Measurements from ENCODE around the gene HJURP.

Gene HJURP

GRCh38 chr2:233821196-233821595 is 33.1 kb downstream of the HJURP start:
- no peaks in the 10 kb centered on the region for H3K36me3 ChIP-seq (ENCODE audit: control insufficient read depth, insufficient read depth, low read length)
- no peak overlapping the region for H2AK5ac ChIP-seq (ENCODE audit: low read length)
- H3K56ac ChIP-seq (ENCODE audit: low read length) = no peak overlapping the region
- no peak overlapping the region for H3K4ac ChIP-seq (ENCODE audit: low read depth, low read length)
- H3K79me2 ChIP-seq (ENCODE audit: control insufficient read depth, insufficient read depth, low read length) = no peaks in the 10 kb centered on the region
- H3K23ac ChIP-seq (ENCODE audit: low read length) = no peak overlapping the region
- DNase-seq = no peak
- H4K8ac ChIP-seq (ENCODE audit: low read depth, low read length) = no peak overlapping the region
- no peak overlapping the region for H2BK120ac ChIP-seq (ENCODE audit: low read depth, low read length)
- H2BK15ac ChIP-seq (replicated peaks; ENCODE audit: low read depth) = no peak overlapping the region
- WGBS (ENCODE audit: extremely low coverage, insufficient coverage, low lambda C conversion rate) = no CpG with 5 or more reads among the region's 3 CpGs
- H3K9ac ChIP-seq (ENCODE audit: low read length) = no peak overlapping the region
- no peak overlapping the region for H3K4me3 ChIP-seq (ENCODE audit: low read length)
- no peaks in the 10 kb centered on the region for H3K79me1 ChIP-seq (ENCODE audit: low read length)
- H4K5ac ChIP-seq (ENCODE audit: low read length) = no peak overlapping the region
- no peaks in the 10 kb centered on the region for H3K27me3 ChIP-seq (ENCODE audit: insufficient read depth, low read length, poor library complexity)
- no peak overlapping the region for H3K18ac ChIP-seq (ENCODE audit: low read length)
- no peak overlapping the region for H3K4me2 ChIP-seq (ENCODE audit: low read length)
- H3K4me1 ChIP-seq (ENCODE audit: control insufficient read depth, low read depth, low read length) = no peaks in the 10 kb centered on the region
- no peak overlapping the region for H2BK5ac ChIP-seq (ENCODE audit: low read length)
- H3K27ac ChIP-seq (ENCODE audit: low read depth, low read length) = no peak overlapping the region

- Histone ChIP-seq H2BK5ac (ENCODE audit: low read length) (no peak overlapping the region), H3K9ac (ENCODE audit: low read length) (no peak overlapping the region), H3K79me2 (ENCODE audit: control insufficient read depth, insufficient read depth, low read length) (no peaks in the 10 kb centered on the region), H2AK5ac (ENCODE audit: low read length) (no peak overlapping the region), H3K4ac (ENCODE audit: low read depth, low read length) (no peak overlapping the region), H3K23ac (ENCODE audit: low read length) (no peak overlapping the region), H2BK15ac (replicated peaks; ENCODE audit: low read depth) (no peak overlapping the region), H3K56ac (ENCODE audit: low read length) (no peak overlapping the region), H3K4me1 (ENCODE audit: control insufficient read depth, low read depth, low read length) (no peaks in the 10 kb centered on the region), H4K8ac (ENCODE audit: low read depth, low read length) (no peak overlapping the region), H3K18ac (ENCODE audit: low read length) (no peak overlapping the region), H3K36me3 (ENCODE audit: control insufficient read depth, insufficient read depth, low read length) (no peaks in the 10 kb centered on the region), H3K27ac (ENCODE audit: low read depth, low read length) (no peak overlapping the region), H3K79me1 (ENCODE audit: low read length) (no peaks in the 10 kb centered on the region), H3K4me2 (ENCODE audit: low read length) (no peak overlapping the region), H4K5ac (ENCODE audit: low read length) (no peak overlapping the region), H3K27me3 (ENCODE audit: insufficient read depth, low read length, poor library complexity) (no peaks in the 10 kb centered on the region), H3K4me3 (ENCODE audit: low read length) (no peak overlapping the region), H2BK120ac (ENCODE audit: low read depth, low read length) (no peak overlapping the region)
- WGBS (ENCODE audit: extremely low coverage, insufficient coverage, low lambda C conversion rate) = no CpG with 5 or more reads among the region's 6 CpGs
- no peak for DNase-seq
Observed at GRCh38 chr2:233820774-233821105, 33.6 kb downstream of the HJURP start.

GRCh38 chr2:233819884-233820773 is 34.2 kb downstream of the HJURP start:
- Histone ChIP-seq H2AK5ac (ENCODE audit: low read length) (no peak overlapping the region), H3K9ac (ENCODE audit: low read length) (no peak overlapping the region), H3K4me3 (ENCODE audit: low read length) (no peak overlapping the region), H3K27me3 (ENCODE audit: insufficient read depth, low read length, poor library complexity) (no peaks in the 10 kb centered on the region), H3K36me3 (ENCODE audit: control insufficient read depth, insufficient read depth, low read length) (no peaks in the 10 kb centered on the region), H2BK5ac (ENCODE audit: low read length) (no peak overlapping the region), H3K56ac (ENCODE audit: low read length) (no peak overlapping the region), H3K4me2 (ENCODE audit: low read length) (no peak overlapping the region), H4K8ac (ENCODE audit: low read depth, low read length) (no peak overlapping the region), H3K79me2 (ENCODE audit: control insufficient read depth, insufficient read depth, low read length) (no peaks in the 10 kb centered on the region), H4K5ac (ENCODE audit: low read length) (no peak overlapping the region), H2BK15ac (replicated peaks; ENCODE audit: low read depth) (no peak overlapping the region), H3K23ac (ENCODE audit: low read length) (no peak overlapping the region), H2BK120ac (ENCODE audit: low read depth, low read length) (no peak overlapping the region), H3K79me1 (ENCODE audit: low read length) (no peaks in the 10 kb centered on the region), H3K4ac (ENCODE audit: low read depth, low read length) (no peak overlapping the region), H3K18ac (ENCODE audit: low read length) (no peak overlapping the region), H3K4me1 (ENCODE audit: control insufficient read depth, low read depth, low read length) (no peaks in the 10 kb centered on the region), H3K27ac (ENCODE audit: low read depth, low read length) (no peak overlapping the region)
- no peak for DNase-seq
- WGBS (ENCODE audit: extremely low coverage, insufficient coverage, low lambda C conversion rate) = no CpG with 5 or more reads among the region's 18 CpGs

- H3K4ac ChIP-seq (ENCODE audit: low read depth, low read length) = no peak overlapping the region
- no peak overlapping the region for H3K9ac ChIP-seq (ENCODE audit: low read length)
- H3K79me1 ChIP-seq (ENCODE audit: low read length) = no peaks in the 10 kb centered on the region
- H4K5ac ChIP-seq (ENCODE audit: low read length) = no peak overlapping the region
- H3K18ac ChIP-seq (ENCODE audit: low read length) = no peak overlapping the region
- H3K4me3 ChIP-seq (ENCODE audit: low read length) = no peak overlapping the region
- no peak overlapping the region for H3K27ac ChIP-seq (ENCODE audit: low read depth, low read length)
- no peaks in the 10 kb centered on the region for H3K27me3 ChIP-seq (ENCODE audit: insufficient read depth, low read length, poor library complexity)
- no peak overlapping the region for H2BK5ac ChIP-seq (ENCODE audit: low read length)
- no peaks in the 10 kb centered on the region for H3K36me3 ChIP-seq (ENCODE audit: control insufficient read depth, insufficient read depth, low read length)
- whole genome bisulfite sequencing (ENCODE audit: extremely low coverage, insufficient coverage, low lambda C conversion rate) = no CpG with 5 or more reads among the region's 17 CpGs
- no peak overlapping the region for H2BK120ac ChIP-seq (ENCODE audit: low read depth, low read length)
- no peak overlapping the region for H3K4me2 ChIP-seq (ENCODE audit: low read length)
- no peak overlapping the region for H2AK5ac ChIP-seq (ENCODE audit: low read length)
- no peak overlapping the region for H3K23ac ChIP-seq (ENCODE audit: low read length)
- H4K8ac ChIP-seq (ENCODE audit: low read depth, low read length) = no peak overlapping the region
- no peaks in the 10 kb centered on the region for H3K4me1 ChIP-seq (ENCODE audit: control insufficient read depth, low read depth, low read length)
- H3K79me2 ChIP-seq (ENCODE audit: control insufficient read depth, insufficient read depth, low read length) = no peaks in the 10 kb centered on the region
- H3K56ac ChIP-seq (ENCODE audit: low read length) = no peak overlapping the region
- no peak for DNase-seq
- H2BK15ac ChIP-seq (replicated peaks; ENCODE audit: low read depth) = no peak overlapping the region
Observed at GRCh38 chr2:233818639-233819621, 35.4 kb downstream of the HJURP start.

GRCh38 chr2:233817995-233818638 is 36.2 kb downstream of the HJURP start:
- H3K4me2 ChIP-seq (ENCODE audit: low read length) = no peak overlapping the region
- H3K23ac ChIP-seq (ENCODE audit: low read length) = no peak overlapping the region
- no peaks in the 10 kb centered on the region for H3K36me3 ChIP-seq (ENCODE audit: control insufficient read depth, insufficient read depth, low read length)
- no peak overlapping the region for H3K56ac ChIP-seq (ENCODE audit: low read length)
- no peak overlapping the region for H4K8ac ChIP-seq (ENCODE audit: low read depth, low read length)
- no peak overlapping the region for H3K27ac ChIP-seq (ENCODE audit: low read depth, low read length)
- no peak overlapping the region for H2BK5ac ChIP-seq (ENCODE audit: low read length)
- H3K79me1 ChIP-seq (ENCODE audit: low read length) = no peaks in the 10 kb centered on the region
- no peaks in the 10 kb centered on the region for H3K4me1 ChIP-seq (ENCODE audit: control insufficient read depth, low read depth, low read length)
- H3K4me3 ChIP-seq (ENCODE audit: low read length) = no peak overlapping the region
- no peak overlapping the region for H2AK5ac ChIP-seq (ENCODE audit: low read length)
- no peak overlapping the region for H3K9ac ChIP-seq (ENCODE audit: low read length)
- H3K4ac ChIP-seq (ENCODE audit: low read depth, low read length) = no peak overlapping the region
- H3K79me2 ChIP-seq (ENCODE audit: control insufficient read depth, insufficient read depth, low read length) = no peaks in the 10 kb centered on the region
- no peak for DNase-seq
- H4K5ac ChIP-seq (ENCODE audit: low read length) = no peak overlapping the region
- WGBS (ENCODE audit: extremely low coverage, insufficient coverage, low lambda C conversion rate) = no CpG with 5 or more reads among the region's 11 CpGs
- H3K27me3 ChIP-seq (ENCODE audit: insufficient read depth, low read length, poor library complexity) = no peaks in the 10 kb centered on the region
- no peak overlapping the region for H3K18ac ChIP-seq (ENCODE audit: low read length)
- no peak overlapping the region for H2BK120ac ChIP-seq (ENCODE audit: low read depth, low read length)
- H2BK15ac ChIP-seq (replicated peaks; ENCODE audit: low read depth) = no peak overlapping the region
